PC-9 (cell line): ENCODE data around the gene CRIP1. TPM values are rescaled to one million over a fixed set of nuclear protein-coding genes. Genes with fewer than 3 reads are reported as not detected.
A peak's percentile ranks its signal among the peaks of the same experiment; 100 is the strongest.

Experiments
- BruUV-seq: library from RNA; stranded (reverse); fragments of 400-500 nt; replicated peaks from 2 replicates; lab custom pipeline; 2021; lab: Mats Ljungman, UMichigan
- CTCF ChIA-PET: fragments of 300-600 bp; sonication (Branson Sonifier 250); formaldehyde crosslinking; loops from one replicate; lab custom pipeline; 2022; ENCODE audit warnings: antibody characterized with exemption; lab: Charles Lee
- POLR2A ChIA-PET: fragments of 300-600 bp; sonication (Branson Sonifier 250); formaldehyde crosslinking; loops from one replicate; lab custom pipeline; 2022; ENCODE audit warnings: antibody characterized with exemption; ENCODE audit not compliant: unreplicated experiment; lab: Charles Lee
- DNase-seq, 2 experiments: peaks; one replicate each; pipeline versions ENCODE4 v3.0.0 to v3.0.0-alpha.2; 2015 to 2022; ENCODE audit warnings: mixed read lengths in 1 of 2
- H2AFZ ChIP-seq: fragments of 200-600 bp; sonication (generic); 2 replicates; pipeline ENCODE4 v1.8.1; 2017; ENCODE audit warnings: antibody characterized with exemption
- H3F3A ChIP-seq: fragments of 200-600 bp; sonication (generic); 2 replicates; pipeline ENCODE4 v1.8.1; 2017; ENCODE audit warnings: antibody characterized with exemption, mild to moderate bottlenecking, low read depth; ENCODE audit not compliant: insufficient read depth
- H3K27ac ChIP-seq: fragments of 200-600 bp; sonication (generic); 2 replicates; pipeline ENCODE4 v1.6.1; 2016; ENCODE audit warnings: mixed run types
- H3K27me3 ChIP-seq: fragments of 200-600 bp; sonication (generic); 2 replicates; pipeline ENCODE4 v1.6.1; 2016; ENCODE audit warnings: low read depth, mixed run types; ENCODE audit not compliant: insufficient read depth
- H3K36me3 ChIP-seq: fragments of 200-600 bp; sonication (generic); 2 replicates; pipeline ENCODE4 v1.6.1; 2016; ENCODE audit warnings: low read depth, mixed run types
- H3K4me1 ChIP-seq: fragments of 200-600 bp; sonication (generic); replicated peaks from 2 replicates; pipeline ENCODE4 v1.6.1; 2016; ENCODE audit warnings: mixed run types; ENCODE audit not compliant: insufficient read depth
- H3K4me2 ChIP-seq: fragments of 200-600 bp; sonication (generic); 2 replicates; pipeline ENCODE4 v1.6.1; 2017; ENCODE audit warnings: mixed run types
- H3K4me3 ChIP-seq: fragments of 200-600 bp; sonication (generic); 2 replicates; pipeline ENCODE4 v1.6.1; 2016; ENCODE audit warnings: mixed run types
- H3K79me2 ChIP-seq: fragments of 200-600 bp; sonication (generic); 2 replicates; pipeline ENCODE4 v1.6.1; 2017; ENCODE audit warnings: low read depth, mixed run types
- H3K9me2 ChIP-seq: fragments of 200-600 bp; sonication (generic); 2 replicates; pipeline ENCODE4 v1.8.1; 2017; ENCODE audit warnings: mild to moderate bottlenecking; ENCODE audit not compliant: insufficient read depth
- H3K9me3 ChIP-seq: fragments of 200-600 bp; sonication (generic); 2 replicates; pipeline ENCODE4 v1.8.1; 2016; ENCODE audit warnings: low read depth; ENCODE audit not compliant: insufficient read depth
- H4K20me1 ChIP-seq: fragments of 200-600 bp; sonication (generic); 2 replicates; pipeline ENCODE4 v1.8.1; 2017; ENCODE audit not compliant: insufficient read depth
- CTCF ChIP-seq: fragments of 200-600 bp; sonication (generic); conservative IDR thresholded peaks from 2 replicates; pipeline ENCODE4 v1.6.1; 2017; ENCODE audit warnings: mixed run types, antibody characterized with exemption, mild to moderate bottlenecking, moderate library complexity
- EZH2 ChIP-seq: fragments of 200-600 bp; sonication (generic); IDR thresholded peaks from 2 replicates; pipeline ENCODE4 v1.8.0; 2017; ENCODE audit warnings: antibody characterized with exemption, low read depth
- intact Hi-C: fragments of 100-400 bp; cut with micrococcal nuclease; formaldehyde crosslinking; loops from one replicate; pipeline ENCODE4 v1.10.0; 2022; ENCODE audit not compliant: unreplicated experiment
- total RNA-seq: library from RNA; stranded (reverse); gene quantifications from 2 replicates; pipeline ENCODE4 v1.2.3, GENCODE V29; 2021

CRIP1 gene
- total RNA-seq, 1 experiment from 2014 or later, result 296 TPM

- no peak overlapping the region for H3K27ac ChIP-seq
- intact Hi-C loops, result loop anchor here (1.0 to 2.0 kb wide), 2 partner anchors 37 to 158 kb away; partner anchors contain the start of gene TEDC1
- H3K4me3 ChIP-seq, result no peak overlapping the region
- ChIA-PET CTCF (interaction anchor here (0.5 kb wide), 1 partner anchor 139 kb away, joined by 3 read pairs; no protein-coding TSS in a partner anchor), POLR2A (interaction anchor here (0.5 to 0.8 kb wide), 2 partner anchors 17 to 37 kb away, joined by 5 to 12 read pairs; no protein-coding TSS in a partner anchor)
- H3K4me1 ChIP-seq, result no peaks in the 10 kb centered on the region
- no peaks in the 10 kb centered on the region for H3K36me3 ChIP-seq
- H2AFZ ChIP-seq, result no peak overlapping the region
- no TSS peak for BruUV-seq
- H3F3A ChIP-seq, result peaks cover 6% of the 10 kb centered on the region; the same call in 1 of the 2 replicates
- H3K9me3 ChIP-seq, result no peaks in the 10 kb centered on the region
- no peaks in the 10 kb centered on the region; the same call in 1 of the 2 replicates for H4K20me1 ChIP-seq
- H3K4me2 ChIP-seq, result peak overlapping the region; percentile 82; the same call in 1 of the 2 replicates
- peaks cover 24% of the 10 kb centered on the region for H3K27me3 ChIP-seq
- H3K9me2 ChIP-seq, result no peaks in the 10 kb centered on the region
- H3K79me2 ChIP-seq, result no peaks in the 10 kb centered on the region
- TF ChIP-seq EZH2, result no peak
- TF ChIP-seq CTCF, result no peak
- no peak for DNase-seq
Observed at GRCh38 chr14:105528586-105529318, 42.1 kb downstream of the CRIP1 start.

DNA sequence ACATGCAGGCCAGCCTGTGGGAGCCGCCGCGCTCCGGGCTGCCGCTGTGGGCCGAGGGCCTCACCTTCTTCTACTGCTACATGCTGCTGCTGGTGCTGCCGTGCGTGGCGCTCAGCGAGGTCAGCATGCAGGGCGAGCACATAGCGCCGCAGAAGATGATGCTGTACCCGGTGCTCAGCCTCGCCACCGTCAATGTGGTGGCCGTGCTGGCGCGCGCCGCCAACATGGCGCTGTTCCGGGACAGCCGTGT lies 42.6 kb downstream of the CRIP1 start:
- POLR2A ChIA-PET, result no interaction called here
- Histone ChIP-seq H2AFZ (no peak overlapping the region), H3K79me2 (no peaks in the 10 kb centered on the region), H3K4me1 (no peaks in the 10 kb centered on the region), H3K27me3 (peaks cover 29% of the 10 kb centered on the region), H3K9me2 (no peaks in the 10 kb centered on the region), H3F3A (peaks cover 6% of the 10 kb centered on the region; the same call in 1 of the 2 replicates), H3K4me3 (no peak overlapping the region), H3K9me3 (no peaks in the 10 kb centered on the region), H3K36me3 (no peaks in the 10 kb centered on the region), H3K27ac (no peak overlapping the region), H4K20me1 (no peaks in the 10 kb centered on the region; the same call in 1 of the 2 replicates), H3K4me2 (no peak overlapping the region)
- intact Hi-C loops, result loop anchor here (2.0 kb wide), 1 partner anchor 158 kb away; no protein-coding TSS in a partner anchor
- DNase-seq, result no peak
- BruUV-seq, result no TSS peak
- CTCF ChIA-PET, result no interaction called here
- TF ChIP-seq CTCF, result no peak

DNA sequence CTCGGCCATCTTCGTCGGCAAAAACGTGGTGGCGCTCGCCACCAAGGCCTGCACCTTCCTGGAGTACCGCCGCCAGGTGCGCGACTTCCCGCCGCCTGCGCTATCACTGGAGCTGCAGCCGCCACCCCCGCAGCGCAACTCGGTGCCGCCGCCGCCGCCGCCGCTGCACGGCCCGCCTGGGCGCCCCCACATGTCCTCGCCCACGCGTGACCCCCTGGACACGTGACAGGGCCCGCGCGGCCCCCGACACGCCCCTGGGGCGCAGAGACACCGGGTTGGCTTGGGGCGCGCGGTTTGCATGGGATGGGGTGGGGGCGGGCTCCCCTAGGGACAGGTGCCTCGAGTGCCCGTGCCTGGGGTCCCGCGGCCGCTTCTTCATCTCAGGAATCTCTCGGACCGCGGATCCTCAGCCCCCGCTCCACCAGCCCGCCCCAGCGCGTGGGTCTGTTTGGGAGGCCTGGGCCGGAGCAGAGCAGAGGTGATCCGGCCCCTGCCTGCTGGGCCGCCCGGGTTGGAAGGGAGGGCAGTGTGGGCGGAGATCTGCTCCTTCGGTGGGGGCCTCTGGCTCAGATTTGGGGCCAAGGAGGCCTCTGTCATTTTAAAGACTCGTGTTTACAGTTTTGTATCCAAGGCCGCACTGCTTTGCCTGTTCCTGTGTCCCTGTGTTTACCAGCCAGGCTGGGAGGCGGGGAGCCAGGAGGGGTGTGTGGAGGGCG lies 43.0 kb downstream of the CRIP1 start:
- Histone ChIP-seq H3K27me3 (peaks cover 30% of the 10 kb centered on the region), H3K4me1 (no peaks in the 10 kb centered on the region), H3K79me2 (no peaks in the 10 kb centered on the region), H3K36me3 (no peaks in the 10 kb centered on the region), H3K9me2 (no peaks in the 10 kb centered on the region), H3K4me2 (no peak overlapping the region), H2AFZ (no peak overlapping the region), H3K27ac (no peak overlapping the region), H3F3A (peaks cover 5% of the 10 kb centered on the region; the same call in 1 of the 2 replicates), H4K20me1 (no peaks in the 10 kb centered on the region; the same call in 1 of the 2 replicates), H3K9me3 (no peaks in the 10 kb centered on the region), H3K4me3 (no peak overlapping the region)
- BruUV-seq, result no TSS peak
- intact Hi-C loops, result loop anchor here (2.0 to 10.0 kb wide), 2 partner anchors 159 to 625 kb away; no protein-coding TSS in a partner anchor
- CTCF ChIA-PET, result no interaction called here
- TF ChIP-seq EZH2, result no peak
- TF ChIP-seq CTCF, result no peak
- no peak for DNase-seq
- POLR2A ChIA-PET, result no interaction called here
